Muscle of arm (tissue), 14 donors: ENCODE data around the gene RBM15B. TPM values are rescaled to one million over a fixed set of nuclear protein-coding genes. Genes with fewer than 3 reads are reported as not detected.
"Not testable (repeated sequence)": the region's sequence is repeated elsewhere in the genome, so short reads cannot be mapped to it uniquely, and the experiment has no call there.

Source experiments
- DNase-seq: peaks from one replicate; pipeline ENCODE4 v3.0.0-alpha.2; 2013
- long read RNA-seq, 11 donors: transcript quantifications; one replicate each; lab custom pipeline, GENCODE V29; 2026
- polyA plus RNA-seq, 12 donors: library from polyadenylated mRNA; unstranded; fragments of 120-200 nt; gene quantifications; one replicate each; pipeline ENCODE4 v1.2.1, GENCODE V29; 2013; ENCODE audit not compliant: insufficient read length in 12 of 12

The RBM15B gene, protein sequence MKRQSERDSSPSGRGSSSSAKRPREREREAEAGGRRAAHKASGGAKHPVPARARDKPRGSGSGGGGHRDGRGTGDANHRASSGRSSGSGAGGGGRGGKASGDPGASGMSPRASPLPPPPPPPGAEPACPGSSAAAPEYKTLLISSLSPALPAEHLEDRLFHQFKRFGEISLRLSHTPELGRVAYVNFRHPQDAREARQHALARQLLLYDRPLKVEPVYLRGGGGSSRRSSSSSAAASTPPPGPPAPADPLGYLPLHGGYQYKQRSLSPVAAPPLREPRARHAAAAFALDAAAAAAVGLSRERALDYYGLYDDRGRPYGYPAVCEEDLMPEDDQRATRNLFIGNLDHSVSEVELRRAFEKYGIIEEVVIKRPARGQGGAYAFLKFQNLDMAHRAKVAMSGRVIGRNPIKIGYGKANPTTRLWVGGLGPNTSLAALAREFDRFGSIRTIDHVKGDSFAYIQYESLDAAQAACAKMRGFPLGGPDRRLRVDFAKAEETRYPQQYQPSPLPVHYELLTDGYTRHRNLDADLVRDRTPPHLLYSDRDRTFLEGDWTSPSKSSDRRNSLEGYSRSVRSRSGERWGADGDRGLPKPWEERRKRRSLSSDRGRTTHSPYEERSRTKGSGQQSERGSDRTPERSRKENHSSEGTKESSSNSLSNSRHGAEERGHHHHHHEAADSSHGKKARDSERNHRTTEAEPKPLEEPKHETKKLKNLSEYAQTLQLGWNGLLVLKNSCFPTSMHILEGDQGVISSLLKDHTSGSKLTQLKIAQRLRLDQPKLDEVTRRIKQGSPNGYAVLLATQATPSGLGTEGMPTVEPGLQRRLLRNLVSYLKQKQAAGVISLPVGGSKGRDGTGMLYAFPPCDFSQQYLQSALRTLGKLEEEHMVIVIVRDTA
- polyA plus RNA-seq = 10 to 100 TPM in 11 of 12 donors, not detected in 1; 16.7 to 31.3 (median 21.2) TPM
- long read RNA-seq, donor 1, full-length matches to known transcripts = 134 of 134 reads
- long read RNA-seq, donor 1, partial matches to known transcripts = 0 of 134 reads
- long read RNA-seq, donor 1, other reads (novel, unspliced or antisense) = 0 of 134 reads
- long read RNA-seq, donor 2, full-length matches to known transcripts = 62 of 62 reads
- long read RNA-seq, donor 2, partial matches to known transcripts = 0 of 62 reads
- long read RNA-seq, donor 2, other reads (novel, unspliced or antisense) = 0 of 62 reads
- long read RNA-seq, donor 3, full-length matches to known transcripts = 30 of 30 reads
- long read RNA-seq, donor 3, partial matches to known transcripts = 0 of 30 reads
- long read RNA-seq, donor 3, other reads (novel, unspliced or antisense) = 0 of 30 reads
- long read RNA-seq, donor 4, full-length matches to known transcripts = 33 of 33 reads
- long read RNA-seq, donor 4, partial matches to known transcripts = 0 of 33 reads
- long read RNA-seq, donor 4, other reads (novel, unspliced or antisense) = 0 of 33 reads
- long read RNA-seq, donor 5, full-length matches to known transcripts = 74 of 74 reads
- long read RNA-seq, donor 5, partial matches to known transcripts = 0 of 74 reads
- long read RNA-seq, donor 5, other reads (novel, unspliced or antisense) = 0 of 74 reads
- long read RNA-seq, donor 6, full-length matches to known transcripts = 34 of 34 reads
- long read RNA-seq, donor 6, partial matches to known transcripts = 0 of 34 reads
- long read RNA-seq, donor 6, other reads (novel, unspliced or antisense) = 0 of 34 reads
- long read RNA-seq, donor 7, full-length matches to known transcripts = 36 of 36 reads
- long read RNA-seq, donor 7, partial matches to known transcripts = 0 of 36 reads
- long read RNA-seq, donor 7, other reads (novel, unspliced or antisense) = 0 of 36 reads
- long read RNA-seq, donor 8, full-length matches to known transcripts = 59 of 59 reads
- long read RNA-seq, donor 8, partial matches to known transcripts = 0 of 59 reads
- long read RNA-seq, donor 8, other reads (novel, unspliced or antisense) = 0 of 59 reads
- long read RNA-seq, donor 9, full-length matches to known transcripts = 59 of 59 reads
- long read RNA-seq, donor 9, partial matches to known transcripts = 0 of 59 reads
- long read RNA-seq, donor 9, other reads (novel, unspliced or antisense) = 0 of 59 reads
- long read RNA-seq, donor 10, full-length matches to known transcripts = 52 of 52 reads
- long read RNA-seq, donor 10, partial matches to known transcripts = 0 of 52 reads
- long read RNA-seq, donor 10, other reads (novel, unspliced or antisense) = 0 of 52 reads
- long read RNA-seq, donor 11, full-length matches to known transcripts = 49 of 49 reads
- long read RNA-seq, donor 11, partial matches to known transcripts = 0 of 49 reads
- long read RNA-seq, donor 11, other reads (novel, unspliced or antisense) = 0 of 49 reads

DNA sequence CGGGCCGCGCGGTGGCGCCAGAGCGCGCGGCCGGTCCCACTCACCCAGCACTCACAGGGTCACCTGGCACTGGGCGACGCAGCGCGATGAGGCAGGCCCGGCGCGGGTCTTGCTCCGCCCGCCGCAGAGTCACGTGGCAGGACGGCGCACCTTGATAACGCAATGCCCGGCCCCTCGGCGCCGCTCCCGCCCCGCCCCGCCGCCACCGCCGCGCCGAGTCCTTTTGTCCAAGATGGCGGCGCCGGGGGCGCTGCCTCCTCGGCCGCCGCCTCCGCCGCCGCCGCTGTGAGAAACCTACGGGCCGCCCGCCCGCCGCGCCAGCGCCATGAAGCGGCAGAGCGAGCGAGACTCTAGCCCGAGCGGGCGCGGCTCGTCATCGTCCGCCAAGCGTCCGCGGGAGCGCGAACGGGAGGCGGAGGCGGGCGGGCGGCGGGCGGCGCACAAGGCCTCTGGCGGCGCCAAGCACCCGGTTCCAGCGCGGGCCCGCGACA lies at the start of gene RBM15B:
TSS of gene RBM15B (plus strand) at position 211 of the 491 bp plus-strand sequence. CDS start at position 326, 115 bp downstream.
- DNase-seq = peak; percentile 95

DNA sequence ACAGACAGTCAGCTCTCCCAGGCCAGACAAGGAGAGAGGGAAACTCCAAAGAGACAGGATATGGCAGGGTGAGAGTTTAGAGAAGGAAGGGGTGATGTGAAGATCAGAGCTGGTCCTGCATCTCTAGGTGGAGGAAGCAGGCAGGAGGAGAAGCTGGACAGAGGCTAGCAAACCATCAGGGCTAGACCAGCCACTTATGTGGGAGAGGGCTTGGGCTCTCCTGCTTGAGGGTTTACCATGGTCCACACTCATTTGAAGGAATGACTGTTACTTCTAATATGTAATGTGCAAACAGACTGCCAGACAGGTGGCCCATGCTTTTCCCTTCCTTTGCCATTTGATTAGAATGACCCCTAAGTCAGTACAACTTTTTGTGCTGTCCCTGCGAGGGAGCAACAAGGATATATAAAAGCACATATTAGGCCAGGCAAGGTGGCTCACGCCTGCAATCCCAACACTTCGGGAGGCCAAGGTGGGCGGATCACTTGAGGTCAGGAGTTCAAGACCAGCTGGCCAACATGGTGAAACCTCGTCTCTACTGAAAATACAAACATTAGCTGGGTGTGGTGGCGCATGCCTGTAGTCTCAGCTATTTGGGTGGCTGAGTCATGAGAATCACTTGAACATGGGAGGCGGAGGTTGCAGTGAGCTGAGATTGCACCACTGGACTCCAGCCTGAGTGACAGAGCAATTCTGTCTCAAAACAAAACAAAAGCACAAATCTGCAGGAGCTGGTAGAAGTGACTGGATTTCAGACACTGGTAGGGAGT lies 47.0 kb upstream of the RBM15B start:
- DNase-seq = no peak

DNA sequence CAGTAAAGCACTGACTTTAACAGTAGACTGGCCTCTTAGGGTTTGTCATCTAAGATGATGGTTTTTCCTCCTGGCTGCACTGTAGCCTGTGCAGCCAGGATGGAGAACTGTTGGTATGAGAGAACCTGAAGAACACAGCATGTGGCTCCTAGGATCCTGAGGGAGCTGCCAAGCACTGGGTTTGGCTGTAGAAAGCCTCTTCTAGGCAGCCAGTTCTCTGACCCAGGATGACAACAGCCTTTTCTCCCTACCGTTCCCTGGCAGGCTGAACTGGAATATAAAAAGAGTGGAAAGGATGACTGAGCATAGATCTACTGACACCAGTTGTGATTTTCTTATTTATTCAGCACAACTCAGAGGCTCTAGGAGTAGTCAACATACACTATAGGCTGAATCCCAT lies 40.3 kb upstream of the RBM15B start:
- no peak for DNase-seq

DNA sequence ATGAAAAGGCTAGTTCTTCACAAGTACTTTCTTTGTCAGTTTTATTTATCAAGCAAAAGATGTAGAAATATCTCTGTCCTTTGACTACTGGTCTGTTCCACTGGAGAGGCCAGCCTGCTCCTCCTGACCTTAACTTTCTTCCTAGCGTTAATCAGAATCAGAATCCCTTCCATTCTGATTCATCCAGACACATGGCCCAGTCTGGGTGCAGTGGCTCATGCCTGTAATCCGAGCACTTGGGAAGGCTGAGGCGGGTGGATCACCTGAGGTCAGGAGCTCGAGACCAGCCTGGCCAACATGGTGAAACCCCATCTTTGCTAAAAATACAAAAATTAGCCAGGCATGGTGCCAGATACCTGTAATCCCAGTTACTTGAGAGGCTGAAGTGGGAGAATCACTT lies 38.0 kb upstream of the RBM15B start:
- no peak for DNase-seq

DNA sequence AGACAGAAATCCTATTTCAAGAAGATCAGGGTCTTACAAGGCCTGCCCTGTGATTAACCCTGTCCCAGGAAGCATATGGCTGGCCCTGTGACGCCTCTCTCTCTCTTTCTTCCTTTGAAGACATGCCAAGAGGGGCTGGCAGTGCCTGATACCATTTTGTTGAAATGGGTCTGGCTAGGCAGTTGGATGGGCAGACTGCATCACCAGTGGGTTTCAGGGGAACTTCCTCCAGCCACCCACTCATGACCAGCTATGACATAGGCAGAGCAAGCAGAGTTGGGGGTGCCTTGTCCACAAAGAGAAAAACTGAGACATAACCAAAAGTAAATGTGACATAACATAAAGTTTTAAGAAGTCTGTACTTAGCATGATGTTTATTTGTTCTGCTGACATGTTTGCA lies 37.4 kb upstream of the RBM15B start:
- no peak for DNase-seq

DNA sequence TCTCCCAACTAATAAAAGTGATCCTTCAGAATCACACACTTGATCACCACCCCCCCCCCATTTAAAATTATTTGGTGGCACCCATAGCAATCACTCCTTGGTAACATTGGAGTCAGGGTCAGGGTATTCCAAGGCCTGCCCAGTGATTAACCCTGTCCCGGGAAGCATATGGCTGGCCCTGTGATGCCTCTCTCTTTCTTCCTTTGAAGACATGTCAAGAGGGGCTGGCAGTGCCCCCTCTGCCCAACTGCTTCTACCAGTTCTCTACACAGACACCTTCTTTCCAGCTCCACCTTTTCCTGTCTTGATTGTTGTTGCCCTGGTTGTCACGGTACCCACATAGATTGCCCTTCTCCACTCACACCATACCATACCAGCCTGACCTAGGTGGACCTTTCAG lies 36.9 kb upstream of the RBM15B start:
- no peak for DNase-seq

DNA sequence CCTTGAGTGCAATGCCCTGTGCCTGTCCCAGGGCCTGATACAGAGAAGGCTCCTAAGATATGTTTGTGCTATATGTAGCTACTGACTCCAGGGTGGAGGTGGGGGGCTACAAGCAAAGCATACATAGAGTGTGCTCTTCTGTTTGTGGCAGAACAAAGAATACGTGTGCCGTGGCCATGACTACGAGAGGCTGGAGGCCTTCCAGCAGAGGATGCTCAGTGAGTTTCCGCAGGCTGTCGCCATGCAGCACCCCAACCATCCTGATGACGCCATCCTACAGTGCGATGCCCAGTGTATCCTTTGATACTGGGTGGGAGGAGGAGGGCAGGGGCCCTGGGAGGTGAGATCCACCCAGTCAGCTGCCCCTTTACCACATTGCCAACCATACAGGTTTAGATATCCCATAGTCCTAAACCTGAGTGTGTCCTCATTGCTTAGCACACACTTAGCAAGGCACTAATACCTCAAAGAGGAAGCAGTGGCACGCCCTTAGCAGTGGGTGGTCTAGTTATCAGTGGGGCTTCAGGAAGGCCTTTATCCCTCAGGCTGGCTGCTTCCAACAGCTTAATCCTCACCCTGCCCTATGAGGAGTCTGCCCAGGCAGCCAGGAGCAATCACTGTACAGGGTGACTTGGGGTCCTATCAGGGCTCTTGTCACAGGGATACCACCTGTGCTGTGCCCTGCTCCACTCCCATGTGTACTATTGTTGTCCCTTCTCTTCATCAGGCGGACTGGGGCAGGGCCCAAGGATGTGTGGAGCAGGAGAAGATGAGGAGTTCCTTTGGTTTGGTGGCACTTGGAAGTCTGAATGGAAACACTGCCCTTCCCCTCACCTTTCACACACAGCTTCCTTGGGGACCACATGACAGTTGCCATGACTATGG lies 36.1 kb upstream of the RBM15B start:
- DNase-seq = no peak

DNA sequence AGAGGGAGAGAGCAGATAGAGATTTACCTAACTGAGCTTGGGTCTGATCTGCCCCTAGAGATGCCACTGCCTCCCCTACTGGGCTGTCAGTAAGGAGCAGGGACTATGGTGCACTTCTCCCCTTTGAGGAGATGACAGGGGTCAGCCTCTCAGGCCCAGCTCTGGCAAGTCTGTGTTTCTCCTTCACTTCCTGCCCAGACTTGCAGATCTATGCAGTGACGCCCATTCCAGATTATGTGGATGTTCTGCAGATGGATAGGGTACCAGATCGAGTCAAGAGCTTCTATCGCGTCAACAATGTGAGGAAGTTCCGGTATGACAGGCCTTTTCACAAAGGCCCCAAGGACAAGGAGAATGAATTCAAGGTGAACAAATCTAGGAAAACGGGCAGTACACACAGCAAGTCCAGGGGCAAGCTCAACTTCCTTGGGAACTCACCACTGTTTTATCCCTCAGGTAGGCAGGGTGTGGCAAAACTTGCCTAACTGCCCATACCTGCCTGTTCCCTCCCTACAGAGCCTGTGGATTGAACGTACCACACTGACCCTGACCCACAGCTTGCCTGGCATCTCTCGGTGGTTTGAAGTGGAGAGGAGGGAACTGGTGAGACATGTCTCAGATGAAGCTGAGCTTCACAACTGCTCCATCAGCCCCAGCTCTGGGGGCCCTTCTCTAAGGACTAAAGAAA lies 35.0 kb upstream of the RBM15B start:
- no peak for DNase-seq

DNA sequence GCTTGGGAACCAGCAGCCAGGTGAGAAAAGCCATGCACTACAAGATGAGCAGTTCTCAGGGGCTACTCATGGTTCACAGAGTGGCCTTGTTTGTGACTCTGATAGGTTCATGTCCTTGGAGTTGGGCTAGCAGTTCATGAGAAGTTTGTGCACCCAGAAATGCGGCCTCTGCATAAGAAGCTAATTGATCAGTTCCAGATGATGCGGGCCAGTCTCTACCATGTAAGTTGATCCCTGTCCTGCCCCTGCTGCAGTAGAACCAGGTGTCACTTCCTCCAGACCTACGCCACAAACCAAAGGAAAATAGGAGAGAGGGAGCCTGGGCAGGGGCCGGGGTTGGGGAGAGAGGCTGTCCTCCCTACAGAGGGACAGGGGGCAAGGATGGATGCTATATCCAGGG lies 33.2 kb upstream of the RBM15B start:
- DNase-seq = no peak

DNA sequence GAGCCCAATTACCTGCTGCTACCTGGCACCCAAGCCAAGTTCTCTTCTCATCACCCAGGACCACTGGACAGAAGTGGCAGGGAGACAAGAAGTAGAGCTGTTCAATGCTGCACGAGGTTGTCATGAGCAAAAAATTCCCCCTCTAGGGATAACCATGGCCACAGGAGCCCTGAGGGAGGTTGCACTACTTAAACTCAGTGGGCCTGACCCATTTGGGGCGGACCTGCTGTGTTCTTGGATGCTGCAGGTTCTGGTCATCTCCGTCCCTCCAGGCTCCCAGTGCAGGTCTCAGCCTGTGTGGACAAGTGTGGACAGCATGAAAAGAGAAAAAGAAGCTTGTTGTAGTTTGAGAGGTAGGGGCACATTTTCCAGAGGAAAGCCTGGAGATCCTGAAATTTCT lies 32.1 kb upstream of the RBM15B start:
- DNase-seq = no peak

DNA sequence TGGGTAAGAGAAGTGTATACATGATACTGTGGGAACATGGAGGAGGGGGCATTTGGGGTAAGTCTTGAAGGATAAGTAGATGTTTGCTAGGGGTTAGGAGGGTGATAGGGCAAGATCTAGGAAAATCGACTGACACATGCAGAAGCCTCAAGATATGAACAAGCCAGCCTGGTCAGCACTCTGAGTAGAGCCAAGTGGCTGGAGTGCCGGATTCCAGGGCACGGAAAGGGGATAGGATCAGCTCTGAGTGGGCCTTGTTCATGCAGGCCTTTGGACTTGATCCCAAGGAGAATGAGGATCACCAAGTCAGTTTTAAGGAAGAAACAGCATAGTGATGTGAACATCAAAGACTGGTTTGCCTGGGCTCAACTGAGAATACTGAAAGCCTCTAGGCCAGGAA lies 30.3 kb upstream of the RBM15B start:
- DNase-seq = no peak

DNA sequence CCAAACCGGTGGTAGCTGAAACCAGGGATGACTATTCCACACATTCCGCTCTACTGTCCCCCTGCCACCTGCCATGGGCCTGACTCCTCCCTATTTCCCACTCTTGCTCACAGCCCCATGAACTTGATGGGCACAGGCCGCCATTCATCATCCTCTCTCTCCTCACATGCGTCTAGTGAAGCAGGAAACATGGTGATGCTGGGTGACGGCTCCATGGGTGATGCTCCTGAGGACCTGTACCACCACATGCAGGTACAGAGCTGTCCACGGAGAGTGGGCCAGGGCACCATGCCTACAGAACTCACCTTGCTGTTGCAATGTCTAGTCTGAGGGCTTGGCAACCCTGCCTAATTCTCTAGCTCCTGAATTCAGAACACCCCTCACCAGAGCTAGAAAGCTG lies 29.3 kb upstream of the RBM15B start:
- DNase-seq = no peak

DNA sequence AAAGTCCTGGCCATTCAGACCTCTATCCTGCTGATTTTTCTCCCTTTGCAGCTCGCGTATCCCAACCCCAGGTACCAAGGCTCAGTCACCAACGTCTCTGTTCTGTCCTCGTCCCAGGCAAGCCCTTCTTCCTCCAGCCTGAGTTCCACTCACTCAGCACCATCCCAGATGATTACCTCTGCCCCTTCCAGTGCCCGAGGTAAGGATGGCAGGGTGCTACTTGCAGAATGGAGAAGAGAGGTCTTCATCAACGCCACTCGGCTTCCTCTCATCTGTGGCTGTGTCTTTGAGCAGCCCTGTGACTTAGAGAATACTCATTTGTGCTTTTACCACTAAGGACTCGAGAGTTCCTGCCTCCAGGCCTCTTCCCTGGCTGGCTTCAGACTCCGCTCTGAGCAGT lies 28.6 kb upstream of the RBM15B start:
- no peak for DNase-seq

DNA sequence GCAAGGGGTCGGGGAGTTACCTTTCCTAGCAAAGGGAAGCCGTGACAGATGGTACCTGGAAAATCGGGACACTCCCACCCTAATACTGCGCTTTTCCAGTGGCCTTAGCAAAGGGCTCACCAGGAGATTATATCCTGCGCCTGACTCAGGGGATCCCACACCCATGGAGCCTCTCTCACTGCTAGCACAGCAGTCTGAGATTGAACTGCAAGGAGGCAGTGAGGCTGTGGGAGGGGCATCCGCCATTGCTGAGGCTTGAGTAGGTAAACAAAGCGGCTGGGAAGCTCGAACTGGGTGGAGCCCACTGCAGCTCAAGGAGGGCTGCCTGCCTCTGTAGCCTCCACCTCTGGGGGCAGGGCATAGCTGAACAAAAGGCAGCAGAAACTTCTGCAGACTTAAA lies 22.8 kb upstream of the RBM15B start:
- DNase-seq = not testable (repeated sequence)

DNA sequence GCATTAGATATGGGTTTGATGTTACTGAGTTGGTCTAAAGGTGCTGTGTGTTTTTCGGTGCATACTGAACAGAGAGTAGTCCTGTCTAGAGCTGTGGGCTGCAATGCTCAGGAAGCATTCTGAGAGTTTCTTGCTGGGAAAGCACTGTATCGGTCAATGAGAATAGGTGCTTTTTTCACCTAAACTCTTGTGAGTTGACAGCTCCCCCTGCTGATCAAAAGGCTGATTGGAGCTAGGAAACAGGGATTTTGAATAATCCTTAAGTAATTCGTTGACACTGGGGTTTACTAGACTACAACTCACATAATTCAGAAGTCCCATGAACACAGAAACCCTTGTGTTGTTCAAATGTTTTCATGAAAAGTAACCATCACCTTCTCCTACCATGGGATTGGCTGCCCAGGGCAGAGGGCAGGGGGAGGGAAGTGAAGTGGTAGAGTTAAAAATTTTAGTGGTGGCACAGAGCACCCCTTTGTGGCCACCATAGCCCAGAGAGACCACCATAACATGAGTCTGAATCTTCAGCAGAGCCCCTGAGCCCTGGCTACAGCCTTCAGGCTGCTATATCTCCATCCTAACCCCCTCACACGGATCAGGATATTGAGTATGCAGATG lies 19.0 kb upstream of the RBM15B start:
- peak; percentile 48 for DNase-seq

DNA sequence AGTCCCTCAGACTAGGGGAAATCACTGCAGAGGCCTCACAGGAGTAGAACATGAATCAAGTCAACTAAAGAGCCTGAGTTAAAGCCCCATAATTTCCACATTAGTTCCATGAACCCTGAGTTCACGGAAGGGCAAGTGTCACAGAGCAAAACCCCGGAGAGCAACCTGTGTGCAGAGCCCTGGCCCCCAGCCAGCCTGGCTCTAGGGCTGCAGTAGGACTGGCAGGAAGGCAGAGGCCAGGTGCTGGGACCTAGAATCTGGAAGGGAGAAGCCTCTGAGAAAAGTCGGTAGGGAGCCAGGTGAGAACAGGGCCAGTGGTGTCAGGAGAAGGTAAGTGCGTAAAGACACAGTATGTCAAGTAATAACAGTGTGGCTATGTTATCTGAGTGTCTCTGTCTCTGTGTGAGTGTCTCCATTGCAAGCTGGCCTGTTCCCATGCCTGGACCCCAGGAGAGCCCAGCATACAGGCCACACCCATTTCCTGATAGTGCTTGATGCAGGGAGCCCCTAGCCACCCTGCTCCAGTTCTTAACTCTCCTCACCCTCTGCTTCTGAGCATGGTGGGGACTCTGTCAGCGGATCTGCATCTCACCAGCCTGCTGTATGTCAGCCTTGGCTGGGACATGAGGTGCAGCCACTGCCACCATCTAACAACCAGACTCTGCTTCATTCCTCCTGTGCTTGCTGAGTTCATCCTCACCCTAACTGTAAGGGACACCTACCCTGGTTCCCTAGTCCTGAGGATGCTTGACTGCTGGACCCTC lies 17.2 kb upstream of the RBM15B start:
- DNase-seq = no peak
